ENCODE data around the gene CCDC192. TPM values are rescaled to one million over a fixed set of nuclear protein-coding genes. Genes with fewer than 3 reads are reported as not detected.
A peak's percentile ranks its signal among the peaks of the same experiment; 100 is the strongest.

CCDC192 gene
- total RNA-seq, 1 donor from 2014 or later: not detected

DNA sequence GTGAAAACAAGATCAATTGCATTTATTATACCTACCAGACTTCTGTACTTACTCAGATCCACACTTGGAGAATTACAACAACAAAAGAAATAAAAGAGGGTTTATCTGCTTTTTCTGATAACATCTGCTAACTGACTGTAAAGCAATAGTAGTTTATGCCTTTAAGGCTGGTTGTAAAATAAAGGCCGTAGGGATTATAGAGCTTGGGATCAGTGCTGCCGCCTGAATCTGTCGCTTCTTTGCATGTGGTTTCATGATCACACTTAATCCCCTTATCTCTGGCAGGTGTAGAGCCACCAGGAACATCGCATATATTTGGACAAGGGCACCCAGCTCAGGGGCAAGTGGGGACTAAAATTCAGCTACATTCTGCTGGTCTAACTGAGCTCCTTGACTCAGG, 146.7 kb downstream of the CCDC192 start:
- DNase-seq: no peak
- no peaks in the 10 kb centered on the region for H3K36me3 ChIP-seq
- H3K9me3 ChIP-seq: no peaks in the 10 kb centered on the region
- no peak for ATAC-seq
- H3K27ac ChIP-seq: no peak overlapping the region
- H3K27me3 ChIP-seq: no peaks in the 10 kb centered on the region
- H3K4me3 ChIP-seq: no peak overlapping the region
- intact Hi-C loops (cut with DNase I): no loop called here
- TF ChIP-seq, protein P1, sequence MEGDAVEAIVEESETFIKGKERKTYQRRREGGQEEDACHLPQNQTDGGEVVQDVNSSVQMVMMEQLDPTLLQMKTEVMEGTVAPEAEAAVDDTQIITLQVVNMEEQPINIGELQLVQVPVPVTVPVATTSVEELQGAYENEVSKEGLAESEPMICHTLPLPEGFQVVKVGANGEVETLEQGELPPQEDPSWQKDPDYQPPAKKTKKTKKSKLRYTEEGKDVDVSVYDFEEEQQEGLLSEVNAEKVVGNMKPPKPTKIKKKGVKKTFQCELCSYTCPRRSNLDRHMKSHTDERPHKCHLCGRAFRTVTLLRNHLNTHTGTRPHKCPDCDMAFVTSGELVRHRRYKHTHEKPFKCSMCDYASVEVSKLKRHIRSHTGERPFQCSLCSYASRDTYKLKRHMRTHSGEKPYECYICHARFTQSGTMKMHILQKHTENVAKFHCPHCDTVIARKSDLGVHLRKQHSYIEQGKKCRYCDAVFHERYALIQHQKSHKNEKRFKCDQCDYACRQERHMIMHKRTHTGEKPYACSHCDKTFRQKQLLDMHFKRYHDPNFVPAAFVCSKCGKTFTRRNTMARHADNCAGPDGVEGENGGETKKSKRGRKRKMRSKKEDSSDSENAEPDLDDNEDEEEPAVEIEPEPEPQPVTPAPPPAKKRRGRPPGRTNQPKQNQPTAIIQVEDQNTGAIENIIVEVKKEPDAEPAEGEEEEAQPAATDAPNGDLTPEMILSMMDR (IDR thresholded peaks at IDR 0.05): no peak
- no peaks in the 10 kb centered on the region for H3K4me1 ChIP-seq

DNA sequence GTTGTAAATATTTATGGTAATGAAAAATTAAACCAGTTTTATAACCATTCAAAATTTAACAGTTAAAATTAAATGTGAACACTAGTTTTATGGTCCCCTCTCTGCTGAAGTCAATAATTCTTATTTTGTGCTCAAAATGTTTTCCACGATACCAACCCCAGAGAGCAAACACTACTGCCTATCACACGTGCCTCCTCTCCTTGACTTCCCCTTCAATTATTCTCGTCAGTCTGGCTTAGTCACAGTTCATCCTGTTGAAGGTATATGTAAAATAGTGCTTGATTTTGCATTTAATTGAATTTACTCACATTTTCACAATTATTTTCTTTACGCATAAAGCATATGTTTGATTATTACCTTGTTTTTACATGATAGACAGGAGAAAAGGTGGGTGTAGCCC, 148.8 kb downstream of the CCDC192 start:
- no peak overlapping the region for H3K4me3 ChIP-seq
- intact Hi-C loops (cut with DNase I): no loop called here
- no peaks in the 10 kb centered on the region for H3K36me3 ChIP-seq
- TF ChIP-seq, protein P1 (IDR thresholded peaks at IDR 0.05): no peak
- no peak for ATAC-seq
- H3K9me3 ChIP-seq: no peaks in the 10 kb centered on the region
- no peak overlapping the region for H3K27ac ChIP-seq
- no peak for DNase-seq
- H3K27me3 ChIP-seq: no peaks in the 10 kb centered on the region
- H3K4me1 ChIP-seq: no peaks in the 10 kb centered on the region

DNA sequence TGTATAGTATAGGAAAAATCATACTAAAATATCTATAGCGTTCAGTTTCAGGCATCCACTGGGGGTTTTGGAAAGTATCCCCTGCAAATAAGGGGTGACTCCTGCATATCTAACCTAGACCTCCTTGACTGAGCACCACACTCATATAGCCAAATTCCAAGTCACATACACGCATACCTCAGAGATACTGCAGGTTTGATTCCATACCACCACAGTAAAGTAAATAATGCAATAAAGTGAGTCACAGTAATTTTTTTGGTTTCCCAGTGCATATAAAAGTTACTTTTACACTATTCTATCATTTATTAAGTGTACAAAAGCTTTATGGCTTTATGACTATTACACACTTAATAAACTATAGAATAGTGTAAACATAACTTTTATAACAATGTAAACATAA, 151.3 kb downstream of the CCDC192 start:
- TF ChIP-seq, protein P1 (IDR thresholded peaks at IDR 0.05): no peak
- ATAC-seq (no peak), DNase-seq (no peak)
- no peaks in the 10 kb centered on the region for H3K27me3 ChIP-seq
- no peak overlapping the region for H3K4me3 ChIP-seq
- no peaks in the 10 kb centered on the region for H3K36me3 ChIP-seq
- no peaks in the 10 kb centered on the region for H3K9me3 ChIP-seq
- no peaks in the 10 kb centered on the region for H3K4me1 ChIP-seq
- intact Hi-C loops (cut with DNase I): no loop called here
- no peak overlapping the region for H3K27ac ChIP-seq

DNA sequence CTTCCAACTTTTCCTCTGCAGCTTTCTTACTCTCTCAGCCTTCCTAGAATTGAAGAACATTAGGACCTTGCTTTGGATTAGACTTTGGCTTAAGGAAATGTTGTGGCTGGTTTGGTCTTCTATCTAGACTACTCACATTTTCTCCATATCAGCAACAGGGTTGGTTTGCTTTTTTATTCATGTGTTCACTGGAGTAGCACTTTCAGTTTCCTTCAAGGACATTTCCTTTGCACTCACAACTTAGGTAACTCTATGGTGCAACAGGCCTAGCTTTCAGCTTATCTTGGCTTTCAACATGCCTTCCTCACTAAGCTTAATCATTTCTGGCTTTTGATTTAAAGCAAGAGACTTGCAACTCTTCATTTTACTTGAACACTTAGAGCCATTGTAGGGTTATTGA, 153.1 kb downstream of the CCDC192 start:
- intact Hi-C loops (cut with DNase I): no loop called here
- peak overlapping the region; percentile 1 for H3K27ac ChIP-seq

DNA sequence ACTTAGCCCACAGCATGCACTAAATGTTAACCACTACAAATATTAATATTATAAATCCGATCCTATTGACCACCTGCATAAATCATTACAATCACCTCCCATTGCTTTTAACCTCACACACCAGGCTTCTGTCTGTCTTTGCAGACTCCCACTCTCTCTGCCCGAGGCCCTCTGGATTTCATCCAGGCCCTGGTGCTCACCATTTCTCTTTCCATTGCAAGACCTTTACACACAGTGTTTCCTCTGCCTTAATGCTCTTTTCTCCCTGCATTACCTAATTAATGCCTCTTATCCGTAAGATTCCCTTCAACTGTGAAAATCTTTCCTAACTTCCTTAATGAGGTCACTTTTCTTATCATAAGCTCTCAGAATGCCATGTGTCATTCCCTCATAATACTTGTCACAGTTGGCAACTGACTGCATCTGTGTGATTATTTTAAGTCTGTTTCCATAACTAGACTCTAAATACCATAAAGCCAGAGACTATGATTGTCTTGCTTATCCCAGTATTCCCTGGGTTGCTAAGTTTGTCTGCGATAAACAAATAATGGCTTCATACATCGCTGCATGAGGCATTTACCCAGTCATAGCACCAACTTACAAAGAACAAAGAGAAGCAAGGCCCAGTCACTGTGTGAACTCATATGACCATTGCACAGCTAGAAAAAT, 155.1 kb downstream of the CCDC192 start:
- intact Hi-C loops (cut with DNase I): no loop called here

More for the DNA sequence above, 153.1 kb downstream of the CCDC192 start:
- Histone ChIP-seq H3K4me3 (no peak overlapping the region), H3K36me3 (no peaks in the 10 kb centered on the region), H3K4me1 (no peaks in the 10 kb centered on the region), H3K27me3 (no peaks in the 10 kb centered on the region), H3K9me3 (no peaks in the 10 kb centered on the region)
- ATAC-seq (peak; percentile 86), DNase-seq (no peak)
- TF ChIP-seq, protein P1 (IDR thresholded peaks at IDR 0.05): no peak

More for the DNA sequence above, 155.1 kb downstream of the CCDC192 start:
- H3K4me3 ChIP-seq: no peak overlapping the region
- ATAC-seq (no peak), DNase-seq (no peak)
- no peaks in the 10 kb centered on the region for H3K9me3 ChIP-seq
- H3K27ac ChIP-seq: no peak overlapping the region
- TF ChIP-seq, protein P1 (IDR thresholded peaks at IDR 0.05): no peak
- no peaks in the 10 kb centered on the region for H3K36me3 ChIP-seq
- H3K4me1 ChIP-seq: no peaks in the 10 kb centered on the region
- no peaks in the 10 kb centered on the region for H3K27me3 ChIP-seq

Measured in upper lobe of right lung (tissue), 1 donor.